Stimulated activated CD8-positive, alpha-beta memory T cell treated with anti-CD3 and anti-CD28 coated beads, Interleukin-15, amount 100 ng/mL, for 24 hours (primary cell): Measurements from ENCODE around the gene UBTD2.
"Not testable (repeated sequence)": the region's sequence is repeated elsewhere in the genome, so short reads cannot be mapped to it uniquely, and the experiment has no call there.

Source experiments
- DNase-seq: peaks from one replicate; pipeline ENCODE4 v3.0.0-alpha.2; 2020; ENCODE audit warnings: low read depth

The UBTD2 gene

DNA sequence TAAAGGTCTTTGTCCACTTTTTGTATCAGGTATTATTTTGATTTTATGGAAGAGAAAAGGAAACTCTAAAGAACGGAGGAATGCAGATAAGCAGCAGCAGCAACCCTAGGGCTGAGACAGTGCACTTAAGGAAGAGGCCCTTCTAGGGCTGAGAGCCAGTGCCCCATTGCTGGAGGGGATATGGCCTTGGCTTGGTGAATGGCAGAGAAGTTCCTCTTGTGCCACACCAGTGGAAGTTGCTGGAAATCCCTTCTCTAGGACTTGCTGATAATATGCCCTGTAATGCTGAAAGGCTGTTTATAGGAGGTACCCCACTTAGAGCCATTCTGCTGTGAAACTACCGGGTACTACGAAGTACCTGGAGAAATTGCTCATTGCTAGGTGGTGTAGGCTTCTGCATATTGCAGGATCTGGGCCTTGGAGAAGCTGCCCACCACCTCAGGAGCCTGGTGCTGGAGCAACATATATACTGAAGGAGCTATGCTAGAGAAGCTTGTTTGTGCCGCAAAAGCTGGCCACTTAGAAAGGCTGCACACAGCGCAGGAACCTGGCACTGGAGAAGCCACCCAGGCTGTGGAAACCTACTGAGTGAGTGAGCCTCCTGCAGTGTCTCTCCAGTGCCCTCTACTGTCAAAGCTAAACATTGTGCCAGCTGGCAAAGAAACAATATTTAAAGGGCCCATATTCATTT, 9.6 kb upstream of the UBTD2 start:
- peak; percentile 2 for DNase-seq

GRCh38 chr5:172291837-172292236, 8.3 kb upstream of the UBTD2 start:
- not testable (repeated sequence) for DNase-seq

DNA sequence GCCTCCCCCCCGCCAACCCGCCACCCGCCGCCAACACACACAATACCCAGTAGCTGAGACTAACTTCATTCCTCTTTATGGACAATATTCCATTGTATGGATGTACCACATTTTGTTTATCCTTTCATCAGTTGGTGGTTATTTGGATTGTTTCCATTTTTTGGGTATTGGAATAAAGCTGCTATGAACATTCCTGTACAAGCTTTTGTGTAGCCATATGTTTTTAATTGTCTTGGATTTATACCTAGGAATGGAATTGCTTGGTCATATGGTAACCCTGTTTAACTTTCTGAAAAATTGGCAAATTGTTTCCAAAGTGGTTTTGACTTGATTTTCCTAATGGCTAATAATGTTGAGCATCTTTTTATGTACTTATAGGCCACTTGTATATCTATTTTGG, 4.9 kb upstream of the UBTD2 start:
- no peak for DNase-seq

- not testable (repeated sequence) for DNase-seq
Measured at GRCh38 chr5:172287140-172287539, 3.6 kb upstream of the UBTD2 start.

DNA sequence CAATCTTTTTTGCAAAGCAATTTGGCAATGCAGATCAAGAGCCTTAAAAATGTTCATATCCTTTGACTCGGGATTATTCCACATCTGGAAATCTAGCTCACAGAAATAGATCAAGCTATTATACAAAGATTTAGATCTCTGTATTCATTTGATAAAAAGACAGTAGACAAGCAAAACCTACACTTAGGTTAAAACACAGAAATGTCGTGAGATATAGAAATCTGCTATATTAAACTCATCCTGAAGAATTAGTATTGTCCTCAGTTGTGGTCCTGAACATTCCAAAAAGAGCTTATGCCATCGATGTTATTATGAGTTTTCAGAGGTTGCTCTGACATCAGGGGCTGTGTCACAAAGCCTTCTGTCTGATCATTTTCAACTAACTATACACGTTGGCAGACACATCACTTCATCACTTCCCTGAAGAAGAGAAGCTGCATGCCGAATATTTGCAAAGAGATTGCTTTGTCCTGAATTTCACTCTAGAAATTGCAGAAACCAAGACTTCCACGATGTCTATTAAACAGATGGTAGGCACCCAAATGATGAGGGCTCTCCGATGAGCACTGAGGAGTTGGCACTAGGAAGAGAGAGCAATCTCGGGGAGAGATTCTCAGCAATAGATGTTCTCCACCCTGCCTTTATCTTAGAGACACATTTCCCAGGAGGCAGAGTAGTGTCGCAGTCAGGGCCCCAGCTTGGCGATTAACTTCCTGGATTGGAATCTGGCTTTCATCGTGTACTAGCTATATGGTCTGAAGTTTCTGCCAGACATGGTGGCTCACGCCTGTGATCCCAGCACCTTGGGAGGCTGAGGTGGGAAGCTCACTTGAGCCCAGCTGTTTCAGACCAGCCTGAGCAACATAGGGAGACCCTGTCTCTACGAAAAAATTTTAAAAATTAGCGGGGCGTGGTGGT, 1.9 kb upstream of the UBTD2 start:
- DNase-seq = no peak

DNA sequence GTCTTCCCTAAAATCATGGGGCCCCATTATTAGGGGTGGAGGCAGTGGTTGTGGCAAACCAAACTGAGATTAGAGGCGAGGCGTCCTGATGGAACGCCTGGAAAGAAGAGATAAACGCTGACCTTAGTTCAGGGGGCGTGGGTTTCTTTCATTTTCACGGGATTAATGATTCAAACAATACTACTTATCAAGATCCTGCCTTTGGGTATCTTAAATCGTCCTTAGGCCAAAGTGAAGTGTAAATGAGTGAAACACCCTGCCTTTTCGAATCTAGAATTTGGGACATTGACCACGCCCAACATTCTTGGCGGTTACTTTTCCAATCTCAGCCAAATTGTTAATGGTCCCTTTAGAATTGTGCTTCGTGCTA, 1.0 kb upstream of the UBTD2 start:
- no peak for DNase-seq

DNA sequence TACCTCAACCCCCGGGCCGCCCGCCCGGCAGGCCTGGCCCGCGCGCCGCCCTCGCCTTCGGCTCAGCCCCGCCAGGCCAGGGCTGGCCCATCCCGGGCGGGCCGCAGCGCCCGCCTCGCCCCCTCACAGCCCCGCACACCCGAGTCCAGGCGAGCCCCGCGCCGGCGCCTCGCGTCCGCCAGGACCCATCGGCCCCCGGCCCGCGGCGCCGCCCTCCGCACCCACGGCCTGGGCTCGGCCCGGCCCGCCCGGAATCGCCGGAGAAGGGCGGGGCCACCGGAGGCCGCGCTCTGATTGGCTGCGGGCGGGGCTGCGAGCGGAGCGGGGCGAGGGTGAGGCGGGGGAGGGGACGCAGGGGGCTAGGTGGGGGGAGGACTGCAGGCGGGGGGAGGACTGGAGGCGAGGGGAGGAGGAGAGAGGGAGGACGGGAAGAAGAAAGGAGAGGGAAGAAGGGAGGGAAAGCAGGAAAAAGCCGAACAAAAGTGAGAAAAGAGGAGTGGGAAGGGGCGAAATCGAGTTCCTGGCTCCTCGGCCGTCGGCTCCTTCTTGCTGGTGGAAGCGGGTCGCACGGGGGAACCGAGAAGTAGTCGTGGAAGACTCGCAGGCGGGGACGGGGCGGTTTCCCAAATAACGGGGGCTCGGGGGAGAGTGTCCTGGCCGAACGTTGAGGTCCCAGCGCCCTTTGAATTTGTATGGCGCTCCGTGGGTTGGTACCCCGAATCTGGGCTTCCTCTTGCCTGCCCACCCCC, 472 bp upstream of the UBTD2 start:
- DNase-seq = peak; percentile 54

DNA sequence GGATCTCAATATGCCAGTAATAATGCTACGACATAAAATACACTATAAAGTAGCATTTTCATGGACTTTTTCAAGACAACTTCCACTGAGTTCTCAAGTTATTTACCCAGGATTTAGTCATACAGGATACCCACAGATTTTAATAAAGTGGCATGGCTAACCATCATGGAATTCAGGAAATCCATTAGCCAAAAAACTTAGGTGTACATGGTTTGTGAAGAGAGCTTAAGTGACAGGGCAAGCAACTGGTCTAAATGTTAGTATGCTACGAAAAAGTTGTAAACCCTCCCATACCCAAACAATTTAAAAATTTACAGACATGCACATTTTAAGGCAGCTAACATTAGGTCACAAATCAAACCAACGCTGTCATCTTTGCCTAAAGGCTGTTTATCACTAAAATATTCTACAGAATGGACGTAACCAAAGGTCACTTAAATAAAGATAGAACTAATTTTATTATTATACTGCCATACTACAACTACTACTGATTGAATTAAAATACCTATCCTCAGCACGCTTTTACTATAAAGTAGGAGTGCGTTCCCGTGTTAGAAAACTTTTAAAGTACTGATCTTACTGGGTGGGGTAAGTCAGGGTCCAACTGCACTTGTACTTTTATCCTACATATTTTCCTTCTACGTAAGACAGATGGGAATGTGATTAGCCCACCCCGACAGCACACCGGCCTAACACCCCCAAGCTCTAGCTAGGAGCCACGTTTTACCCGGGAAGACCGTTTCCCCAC, 1.1 kb downstream of the UBTD2 start:
- DNase-seq = no peak

DNA sequence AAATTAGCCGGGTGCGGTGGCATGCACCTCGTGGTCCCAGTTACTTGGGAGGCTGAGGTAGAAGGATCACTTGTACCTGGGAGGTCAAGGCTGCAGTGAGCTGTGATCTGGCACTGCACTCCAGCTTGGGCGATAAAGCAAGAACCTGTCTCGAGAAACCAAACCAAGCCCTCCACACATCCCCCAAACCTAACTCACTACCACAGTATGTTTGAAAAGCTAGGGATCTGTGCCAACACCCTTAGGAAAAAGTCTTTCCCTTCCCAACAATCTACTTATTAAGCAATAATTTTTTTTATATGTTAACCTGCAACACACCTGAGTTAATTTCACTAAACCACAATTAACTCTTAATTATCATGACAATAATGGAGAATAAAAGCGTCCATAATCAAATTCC, 2.2 kb downstream of the UBTD2 start:
- DNase-seq = no peak

GRCh38 chr5:172280929-172281328, 2.6 kb downstream of the UBTD2 start:
- DNase-seq = no peak

DNA sequence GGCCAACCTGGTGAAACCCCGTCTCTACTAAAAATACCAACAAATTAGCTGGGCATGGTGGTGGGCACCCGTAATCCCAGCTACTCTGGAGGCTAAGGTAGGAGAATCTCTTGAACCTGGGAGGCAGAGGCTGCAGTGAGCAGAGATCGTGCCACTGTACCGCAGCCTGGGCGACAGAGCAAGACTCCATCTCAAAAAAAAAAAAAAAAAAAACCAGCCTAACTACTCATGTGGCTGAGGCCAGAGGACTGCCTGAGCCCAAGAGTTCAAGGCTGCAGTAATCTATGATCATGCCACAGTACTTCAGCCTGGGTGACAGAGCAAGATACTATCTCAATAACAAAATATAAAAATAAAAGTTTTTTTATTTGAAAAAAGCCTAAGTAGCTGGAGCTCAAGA, 3.2 kb downstream of the UBTD2 start:
- no peak for DNase-seq

GRCh38 chr5:172278356-172278755, 5.2 kb downstream of the UBTD2 start:
- no peak for DNase-seq

- no peak for DNase-seq
Measured at GRCh38 chr5:172276214-172276613, 7.3 kb downstream of the UBTD2 start.

- DNase-seq = peak; percentile 3
Measured at GRCh38 chr5:172274951-172275753, 8.4 kb downstream of the UBTD2 start.

- DNase-seq = no peak
Measured at GRCh38 chr5:172267943-172268342, 15.6 kb downstream of the UBTD2 start.

DNA sequence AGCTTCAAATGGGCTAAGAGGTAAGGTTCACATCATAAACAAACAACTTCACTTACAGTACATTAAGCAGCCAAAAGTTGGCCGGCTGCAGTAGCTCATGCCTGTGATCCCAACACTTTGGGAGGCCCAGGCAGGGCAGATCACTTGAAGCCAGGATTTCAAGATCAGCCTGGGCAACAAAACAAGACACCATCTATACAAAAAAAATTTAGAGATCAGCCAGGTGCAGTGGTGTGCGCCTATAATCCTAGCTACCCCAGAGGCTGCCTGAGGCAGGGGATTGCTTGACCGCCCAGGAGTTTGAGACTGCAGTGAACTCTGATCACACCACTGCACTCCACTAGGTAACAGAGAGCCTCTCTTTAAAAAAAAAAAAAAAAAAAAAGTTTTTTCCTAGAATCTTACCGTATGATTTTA, 16.9 kb downstream of the UBTD2 start:
- no peak for DNase-seq

- DNase-seq = no peak
Measured at GRCh38 chr5:172266071-172266675, 17.4 kb downstream of the UBTD2 start.

DNA sequence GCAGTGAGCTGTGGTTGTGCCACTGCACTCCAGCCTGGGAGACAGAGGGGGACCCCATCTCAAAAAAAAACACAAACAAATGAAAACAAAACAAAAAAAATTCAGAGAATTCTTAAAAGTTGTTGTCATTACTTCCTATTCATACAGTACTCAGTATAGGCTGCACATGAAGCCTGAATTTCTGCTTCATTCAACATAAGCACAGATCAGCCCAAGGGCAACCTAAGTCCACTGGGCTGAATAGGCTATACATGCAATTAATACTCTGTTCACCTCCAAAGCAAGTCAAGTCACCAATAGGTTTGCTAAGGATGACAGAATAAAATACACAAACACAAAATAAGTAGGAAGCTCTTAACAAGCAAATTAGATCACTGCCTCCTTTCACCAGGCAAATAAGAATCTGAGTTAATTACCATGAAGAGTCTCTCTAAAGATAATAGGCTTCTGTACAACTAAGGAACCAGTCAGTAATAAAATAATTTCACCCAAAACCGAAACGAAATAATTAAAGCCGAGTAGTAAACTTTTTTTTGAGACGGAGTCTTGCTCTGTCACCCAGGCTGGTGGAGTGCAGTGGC, 18.7 kb downstream of the UBTD2 start:
- DNase-seq = no peak

GRCh38 chr5:172255444-172255843, 28.1 kb downstream of the UBTD2 start:
- DNase-seq = no peak

GRCh38 chr5:172252501-172252900, 31.1 kb downstream of the UBTD2 start:
- DNase-seq = no peak
